Activated gamma-delta T cell treated with anti-CD3 and anti-CD28 coated beads, Interleukin-2, amount 50 U/mL, for 16 hours (primary cell): ENCODE data around the gene COL1A1.

Source experiments
- DNase-seq: peaks from one replicate; pipeline ENCODE4 v3.0.0-alpha.2; 2020; ENCODE audit warnings: low read depth

Gene COL1A1

GRCh38 chr17:50201276-50201854 is at the start of gene COL1A1:
Gene COL1A1, minus strand, starts transcription at chr17:50201631. Its CDS starts 118 bp downstream, at chr17:50201513.
- no peak for DNase-seq

- DNase-seq, result no peak
Observed at GRCh38 chr17:50248255-50248654, 46.8 kb upstream of the COL1A1 start.

- DNase-seq, result no peak
Observed at GRCh38 chr17:50244771-50245170, 43.3 kb upstream of the COL1A1 start.

- DNase-seq, result no peak
Observed at GRCh38 chr17:50241431-50241830, 40.0 kb upstream of the COL1A1 start.

GRCh38 chr17:50240851-50241250 is 39.4 kb upstream of the COL1A1 start:
- DNase-seq, result no peak

- no peak for DNase-seq
Observed at GRCh38 chr17:50239937-50240336, 38.5 kb upstream of the COL1A1 start.

- no peak for DNase-seq
Observed at GRCh38 chr17:50238601-50239280, 37.3 kb upstream of the COL1A1 start.

- no peak for DNase-seq
Observed at GRCh38 chr17:50237901-50238300, 36.5 kb upstream of the COL1A1 start.

GRCh38 chr17:50234581-50234980 is 33.1 kb upstream of the COL1A1 start:
- no peak for DNase-seq

GRCh38 chr17:50225701-50226240 is 24.3 kb upstream of the COL1A1 start:
- no peak for DNase-seq

GRCh38 chr17:50222922-50223321 is 21.5 kb upstream of the COL1A1 start:
- no peak for DNase-seq

GRCh38 chr17:50221864-50222545 is 20.6 kb upstream of the COL1A1 start:
- DNase-seq, result no peak

- DNase-seq, result no peak
Observed at GRCh38 chr17:50221266-50221863, 19.9 kb upstream of the COL1A1 start.

GRCh38 chr17:50220811-50221210 is 19.4 kb upstream of the COL1A1 start:
- DNase-seq, result no peak

GRCh38 chr17:50219939-50220465 is 18.6 kb upstream of the COL1A1 start:
- DNase-seq, result no peak

GRCh38 chr17:50219342-50219741 is 17.9 kb upstream of the COL1A1 start:
- no peak for DNase-seq

GRCh38 chr17:50218771-50219315 is 17.4 kb upstream of the COL1A1 start:
- no peak for DNase-seq

GRCh38 chr17:50218071-50218759 is 16.8 kb upstream of the COL1A1 start:
- no peak for DNase-seq

- DNase-seq, result no peak
Observed at GRCh38 chr17:50217591-50217990, 16.2 kb upstream of the COL1A1 start.

- DNase-seq, result no peak
Observed at GRCh38 chr17:50214976-50215760, 13.7 kb upstream of the COL1A1 start.
